Stimulated activated CD8-positive, alpha-beta memory T cell treated with anti-CD3 and anti-CD28 coated beads, Interleukin-4, amount 100 ng/mL, for 24 hours (primary cell): ENCODE data around the gene PLPPR2.
"Not testable (repeated sequence)": the region's sequence is repeated elsewhere in the genome, so short reads cannot be mapped to it uniquely, and the experiment has no call there.

Experiments used
- DNase-seq: peaks from one replicate; pipeline ENCODE4 v3.0.0-alpha.2; 2020; ENCODE audit warnings: low read depth

PLPPR2 gene

DNA sequence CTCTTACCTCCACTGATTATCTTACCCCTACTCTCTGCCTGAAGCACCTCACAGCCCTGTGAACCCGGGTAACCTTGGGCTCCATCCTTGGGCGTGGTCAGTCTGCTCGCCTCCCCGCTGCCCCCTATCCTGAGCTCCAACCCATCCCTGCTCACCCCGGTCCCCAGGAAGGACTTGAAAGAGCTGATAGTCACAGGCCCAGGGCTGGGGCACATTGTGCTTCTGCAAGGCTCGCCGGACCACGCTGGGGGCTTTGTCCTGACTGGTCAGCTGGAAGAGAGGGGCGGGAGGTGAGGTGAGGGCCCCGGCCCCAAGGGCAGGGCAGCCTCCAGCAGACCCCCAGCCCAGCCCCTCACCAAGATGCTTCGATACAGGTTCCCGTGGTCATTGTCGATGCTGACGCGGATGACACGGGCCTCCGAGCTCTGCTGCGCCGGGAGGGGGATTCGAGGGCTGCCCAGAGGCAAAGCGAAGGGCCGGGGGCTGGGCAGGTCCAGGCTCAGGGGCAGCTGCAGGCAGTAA is 41.9 kb downstream of the PLPPR2 start:
- no peak for DNase-seq

DNA sequence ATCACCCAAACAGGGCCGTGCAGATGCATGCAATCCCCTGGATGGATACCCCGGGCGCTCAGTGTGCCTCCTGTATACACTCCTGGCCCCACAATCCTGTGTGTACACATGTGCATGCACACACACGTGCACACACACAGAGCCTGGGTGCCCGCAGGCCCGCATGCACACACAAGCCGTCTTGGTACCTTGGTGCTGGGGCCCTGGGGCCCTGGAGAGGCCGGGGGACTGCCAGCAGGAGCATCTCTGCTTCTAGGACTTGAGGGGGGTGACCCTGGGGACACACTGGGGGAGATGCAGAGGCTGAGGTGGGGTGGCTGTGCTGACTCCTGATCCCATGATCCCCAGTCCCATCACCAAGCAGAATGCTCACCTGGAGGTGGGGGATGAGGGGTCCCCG is 44.4 kb downstream of the PLPPR2 start:
- DNase-seq: no peak

DNA sequence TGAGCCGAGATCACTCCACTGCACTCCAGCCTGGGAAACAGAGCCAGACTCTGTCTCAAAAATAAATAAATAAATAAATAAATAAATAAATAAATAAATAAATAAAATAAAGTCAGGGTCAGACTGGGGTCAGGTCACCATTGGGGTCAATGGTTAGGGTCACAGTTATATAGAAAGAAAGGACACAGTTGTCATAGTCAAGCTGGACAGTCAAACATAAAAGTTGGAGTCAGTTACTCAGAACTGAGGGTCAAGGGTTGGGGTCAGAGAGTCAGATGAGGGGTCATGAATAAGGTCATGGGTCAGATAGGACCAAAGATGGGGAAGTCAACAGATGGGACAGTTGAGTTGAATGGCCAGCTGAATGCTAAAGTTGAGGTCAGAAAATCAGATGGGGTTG is 45.6 kb downstream of the PLPPR2 start:
- DNase-seq: no peak

DNA sequence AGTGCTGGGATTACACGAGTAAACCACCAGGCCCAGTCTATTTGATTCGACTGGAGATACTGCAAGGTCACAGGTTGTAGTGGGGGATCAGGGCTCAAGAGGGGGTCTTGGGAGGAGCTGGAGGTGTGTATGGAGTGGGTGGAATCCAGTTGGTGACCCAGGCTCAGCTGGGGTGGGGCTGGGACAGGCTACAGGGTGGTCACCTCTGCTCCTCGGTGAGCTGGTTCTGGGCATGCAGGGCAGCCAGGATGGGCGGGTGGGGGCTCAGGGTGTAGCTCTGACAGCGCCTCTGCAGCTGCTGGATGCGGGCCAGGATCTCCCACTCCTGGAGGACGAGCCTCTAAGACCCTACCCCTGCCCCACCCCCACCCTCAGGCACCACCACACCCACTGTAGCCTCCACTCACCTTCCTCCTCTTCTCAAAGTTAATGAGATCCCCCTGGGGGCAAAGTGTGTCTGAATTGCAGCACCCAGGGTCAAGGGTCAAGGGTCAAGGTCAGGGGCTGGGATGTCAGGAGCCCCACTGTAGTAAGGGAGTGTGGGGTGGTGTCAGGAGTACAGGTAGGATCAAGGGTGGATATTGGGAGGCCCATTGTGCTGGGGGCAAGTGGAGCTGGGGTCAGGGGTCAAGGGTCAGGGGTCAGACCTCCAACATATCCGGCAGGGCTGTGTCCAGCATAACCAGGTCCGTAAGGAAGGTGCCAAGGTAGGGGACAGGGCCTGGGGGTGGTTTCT is 46.7 kb downstream of the PLPPR2 start:
- no peak for DNase-seq

DNA sequence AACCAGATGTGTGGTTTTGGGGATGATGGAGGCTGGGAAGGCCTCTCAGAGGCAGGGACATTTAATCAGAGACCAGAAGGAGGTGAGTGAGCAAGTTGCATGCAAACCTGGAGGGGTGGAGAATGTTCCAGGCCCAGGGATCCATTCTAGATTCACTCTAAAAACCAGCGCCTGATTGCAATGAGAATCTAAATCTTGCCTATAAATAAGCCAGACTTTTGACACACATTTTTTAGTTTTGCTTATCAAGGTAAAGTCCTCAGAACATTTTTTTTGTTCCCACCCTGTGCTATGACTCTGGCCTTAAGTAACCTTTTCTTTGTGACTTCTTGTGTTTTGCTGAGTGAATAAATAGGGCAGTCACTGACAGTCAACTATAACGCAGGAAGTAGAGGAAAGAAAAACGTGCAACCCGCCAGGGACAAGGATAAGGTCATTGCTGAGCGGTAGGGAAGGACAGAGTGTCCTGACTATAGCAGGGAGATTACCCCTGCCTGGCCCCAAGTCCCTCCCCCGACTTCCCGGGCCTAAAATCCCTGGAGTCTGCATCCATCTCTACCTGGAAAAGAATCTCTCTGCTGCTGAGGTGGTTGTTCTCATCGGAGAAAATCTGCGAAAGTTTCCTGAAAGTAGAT is 49.5 kb downstream of the PLPPR2 start:
- DNase-seq: no peak

DNA sequence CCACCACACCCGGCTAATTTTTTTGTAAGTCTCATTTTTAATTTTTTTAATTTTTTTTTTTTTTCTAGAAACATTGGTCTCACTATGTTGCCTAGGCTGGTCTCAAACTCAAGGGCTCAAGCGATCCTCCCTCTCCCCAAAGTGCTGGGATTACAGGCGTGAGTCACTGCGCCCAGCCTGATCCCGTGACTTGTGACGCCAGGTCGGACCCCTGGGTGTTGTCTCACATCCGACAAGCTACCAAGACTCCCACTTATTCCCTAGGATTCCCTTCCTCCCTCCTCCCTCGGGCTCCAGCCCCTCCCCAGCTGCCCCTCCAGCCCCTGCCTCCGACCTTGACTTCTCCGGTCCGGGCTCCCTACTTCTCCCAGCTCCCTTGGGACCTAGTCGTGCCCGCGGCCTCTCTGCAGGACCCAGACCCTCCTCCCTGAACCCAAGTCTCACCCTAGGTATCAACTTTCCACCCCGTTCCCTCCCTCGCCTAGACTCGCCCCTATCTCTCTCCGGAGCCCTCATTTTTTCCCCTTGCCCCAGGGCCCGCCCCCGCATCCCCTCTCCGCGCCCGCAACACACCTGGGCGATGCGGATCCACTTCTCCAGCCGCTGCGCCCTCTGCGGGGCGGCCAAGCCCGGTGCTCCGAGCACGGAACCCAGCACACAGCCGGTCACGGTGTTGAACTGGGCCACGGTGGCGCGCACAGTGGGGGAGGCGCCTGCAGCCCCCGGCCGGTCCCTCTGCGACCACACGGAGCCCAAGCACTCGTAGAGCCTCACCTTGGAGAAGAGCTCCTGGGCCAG is 50.8 kb downstream of the PLPPR2 start:
- DNase-seq: no peak

DNA sequence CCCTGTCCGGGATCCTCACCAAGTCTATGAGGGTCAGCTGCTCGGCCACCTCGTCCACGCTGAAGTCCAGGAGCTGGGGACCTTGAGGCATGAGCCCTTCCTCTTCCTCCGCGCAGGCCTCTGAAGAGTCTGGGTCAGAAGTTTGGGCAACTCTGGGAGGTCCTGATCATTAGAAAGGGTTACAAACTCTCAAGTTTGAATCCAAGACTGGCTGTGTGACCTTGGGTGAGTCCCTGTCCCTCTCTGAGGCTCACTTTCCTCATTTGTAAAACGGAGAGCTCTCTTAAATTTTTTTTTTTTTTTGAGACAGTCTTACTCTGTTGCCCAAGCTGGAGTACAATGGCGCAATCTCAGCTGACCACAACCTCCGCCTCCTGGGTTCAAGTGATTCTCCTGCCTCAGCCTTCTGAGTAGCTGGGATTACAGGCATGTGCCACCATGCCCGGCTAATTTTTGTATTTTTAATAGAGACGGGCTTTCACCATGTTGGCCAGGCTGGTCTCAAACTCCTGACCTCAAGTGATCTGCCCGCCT is 51.5 kb downstream of the PLPPR2 start:
- DNase-seq: not testable (repeated sequence)

DNA sequence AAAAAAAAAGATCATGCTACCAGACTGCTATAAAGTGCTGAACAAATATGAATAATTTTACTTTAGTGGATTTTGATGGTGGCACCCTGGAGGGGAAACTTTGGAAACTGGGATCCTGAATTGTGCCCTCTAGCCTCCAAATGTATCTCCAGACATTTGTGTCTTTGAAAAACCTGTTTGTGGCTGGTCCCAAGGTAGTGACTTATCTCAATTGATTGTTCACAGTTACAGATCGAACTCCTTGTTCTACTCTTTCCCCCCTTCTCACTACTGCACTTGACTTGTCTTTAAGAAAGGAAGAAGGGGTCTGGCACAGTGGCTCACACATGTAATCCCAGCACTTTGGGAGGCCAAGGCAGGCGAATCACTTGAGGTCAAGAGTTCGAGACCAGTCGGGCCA is 53.4 kb downstream of the PLPPR2 start:
- no peak for DNase-seq

DNA sequence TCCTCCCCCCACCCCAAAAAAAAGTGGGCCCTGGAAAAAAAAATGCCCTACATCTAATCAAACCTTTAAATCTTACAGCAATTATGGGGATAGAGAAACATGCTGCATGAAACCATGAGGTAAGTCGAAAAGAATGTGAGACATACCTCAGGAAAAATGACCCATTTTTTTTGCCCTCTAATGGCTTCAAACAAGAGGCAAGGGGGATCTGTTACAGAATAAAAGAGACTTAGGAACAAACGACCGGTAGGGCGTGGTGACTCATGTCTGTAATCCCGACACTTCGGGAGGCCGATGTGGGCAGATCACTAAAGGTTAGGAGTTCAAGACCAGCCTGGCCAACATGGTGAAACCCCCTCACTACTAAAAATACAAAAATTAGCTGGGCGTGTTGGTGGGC is 55.5 kb downstream of the PLPPR2 start:
- DNase-seq: no peak

DNA sequence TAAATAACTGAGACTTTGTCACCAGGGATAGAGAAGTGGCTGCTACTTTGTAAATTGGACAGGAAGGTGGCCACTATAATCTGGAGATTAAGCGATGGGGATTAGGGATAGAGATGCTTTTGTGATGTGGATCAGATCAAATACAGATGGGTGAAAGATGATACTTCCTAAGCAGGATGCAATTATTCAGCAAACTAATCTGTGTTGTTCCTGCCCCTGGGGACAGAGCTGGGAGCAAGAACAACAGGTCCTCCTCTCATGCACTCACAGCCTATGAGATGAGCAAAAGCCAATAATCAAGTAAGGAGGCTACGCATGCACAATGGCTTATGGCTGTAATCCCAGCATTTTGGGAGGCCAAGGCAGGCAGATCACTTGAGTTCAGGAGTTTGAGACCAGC is 59.3 kb downstream of the PLPPR2 start:
- no peak for DNase-seq
